GM19372 (cell line): ENCODE data around the gene SULT1C3.
"Not testable (repeated sequence)": the region's sequence is repeated elsewhere in the genome, so short reads cannot be mapped to it uniquely, and the experiment has no call there.

Experiments used
- ATAC-seq: cut with Tn5 transposase; IDR thresholded peaks from one replicate; pipeline ENCODE4 v1.9.1; 2021; ENCODE audit warnings: mild to moderate bottlenecking, low read depth, moderate library complexity; ENCODE audit not compliant: unreplicated experiment

SULT1C3 gene

GRCh38 chr2:108243566-108243965 is 3.8 kb downstream of the SULT1C3 start:
- no peak for ATAC-seq

- ATAC-seq = no peak
These were observed 5.1 kb downstream of the SULT1C3 start for GRCh38 chr2:108244667-108245414.

GRCh38 chr2:108253106-108253505 is 13.3 kb downstream of the SULT1C3 start:
- no peak for ATAC-seq

- no peak for ATAC-seq
These were observed 18.1 kb downstream of the SULT1C3 start for GRCh38 chr2:108257757-108258331.

- ATAC-seq = no peak
These were observed 21.0 kb downstream of the SULT1C3 start for GRCh38 chr2:108260773-108261172.

GRCh38 chr2:108262036-108262435 is 22.3 kb downstream of the SULT1C3 start:
- no peak for ATAC-seq

GRCh38 chr2:108263401-108263800 is 23.6 kb downstream of the SULT1C3 start:
- ATAC-seq = no peak

GRCh38 chr2:108266218-108266617 is 26.4 kb downstream of the SULT1C3 start:
- no peak for ATAC-seq

GRCh38 chr2:108267101-108267500 is 27.3 kb downstream of the SULT1C3 start:
- ATAC-seq = no peak

- ATAC-seq = no peak
These were observed 28.2 kb downstream of the SULT1C3 start for GRCh38 chr2:108268001-108268400.

- no peak for ATAC-seq
These were observed 30.6 kb downstream of the SULT1C3 start for GRCh38 chr2:108270346-108270745.

- ATAC-seq = no peak
These were observed 31.2 kb downstream of the SULT1C3 start for GRCh38 chr2:108270768-108271506.

- no peak for ATAC-seq
These were observed 32.0 kb downstream of the SULT1C3 start for GRCh38 chr2:108271691-108272253.

GRCh38 chr2:108278631-108279030 is 38.9 kb downstream of the SULT1C3 start:
- ATAC-seq = no peak

GRCh38 chr2:108279468-108279867 is 39.7 kb downstream of the SULT1C3 start:
- ATAC-seq = no peak

- no peak for ATAC-seq
These were observed 40.7 kb downstream of the SULT1C3 start for GRCh38 chr2:108280466-108280865.

- ATAC-seq = not testable (repeated sequence)
These were observed 44.8 kb downstream of the SULT1C3 start for GRCh38 chr2:108284566-108284965.

GRCh38 chr2:108285616-108286015 is 45.8 kb downstream of the SULT1C3 start:
- ATAC-seq = no peak

GRCh38 chr2:108287169-108287568 is 47.4 kb downstream of the SULT1C3 start:
- ATAC-seq = no peak

- ATAC-seq = no peak
These were observed 48.9 kb downstream of the SULT1C3 start, which contains the start of gene SULT1C2 for GRCh38 chr2:108288534-108289106. Gene SULT1C2 (plus strand): TSS chr2:108288895. CDS start chr2:108293668, 4,773 bp downstream.

GRCh38 chr2:108293850-108294249 is 54.1 kb downstream of the SULT1C3 start:
- ATAC-seq = no peak
